ENCODE measurements around the gene SERPINB11.

Gene SERPINB11

DNA sequence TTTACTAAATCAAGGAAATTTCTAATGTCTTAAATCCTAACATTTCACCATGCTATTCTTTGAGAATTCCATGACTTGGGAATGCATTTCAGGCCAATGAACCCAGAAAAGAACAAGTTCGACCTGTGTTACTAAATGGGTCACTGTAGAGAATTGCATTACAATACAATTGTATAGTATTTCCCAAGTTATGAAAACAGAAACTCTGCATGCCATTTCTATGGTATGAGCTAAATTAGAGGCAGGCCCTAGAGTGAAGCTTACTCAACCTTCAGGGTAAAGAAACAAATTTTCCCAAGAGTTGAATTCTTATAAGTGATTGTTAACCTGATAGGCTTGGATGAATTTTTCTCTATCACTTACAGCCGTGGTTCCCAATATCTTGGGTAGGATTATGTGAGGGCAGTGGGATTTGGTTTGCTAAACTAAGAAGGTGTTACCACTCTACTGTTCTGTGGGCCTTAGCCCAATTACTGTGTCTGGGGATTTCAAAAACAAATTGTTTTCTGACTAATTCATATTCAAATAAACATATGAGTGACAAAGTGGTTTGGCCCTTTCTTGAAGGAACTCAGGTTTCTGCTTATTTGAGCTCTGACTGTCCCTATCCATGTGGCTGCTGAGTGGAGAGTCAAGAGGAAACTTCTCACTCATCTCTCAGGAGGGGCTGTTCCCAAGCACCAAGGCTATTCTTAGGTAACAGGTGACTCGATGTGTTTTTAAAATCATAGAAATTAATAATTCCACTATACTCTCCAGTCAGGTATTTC is 61.3 kb downstream of the SERPINB11 start:
- H3K36me3 ChIP-seq (ENCODE audit: control insufficient read depth, insufficient read depth, low read length) = no peaks in the 10 kb centered on the region
- H3K9ac ChIP-seq (ENCODE audit: low read length) = no peak overlapping the region
- H3K27ac ChIP-seq (ENCODE audit: low read depth, low read length) = no peak overlapping the region
- peaks cover 17% of the 10 kb centered on the region for H3K9me3 ChIP-seq (ENCODE audit: control insufficient read depth, insufficient read depth, low read depth, low read length)
- no peaks in the 10 kb centered on the region for H3K27me3 ChIP-seq (ENCODE audit: control insufficient read depth, insufficient read depth, low read length)
- H3K4me3 ChIP-seq (ENCODE audit: low read depth, low read length) = no peak overlapping the region
- no peaks in the 10 kb centered on the region for H3K4me1 ChIP-seq (ENCODE audit: control insufficient read depth, insufficient read depth, low read length)

DNA sequence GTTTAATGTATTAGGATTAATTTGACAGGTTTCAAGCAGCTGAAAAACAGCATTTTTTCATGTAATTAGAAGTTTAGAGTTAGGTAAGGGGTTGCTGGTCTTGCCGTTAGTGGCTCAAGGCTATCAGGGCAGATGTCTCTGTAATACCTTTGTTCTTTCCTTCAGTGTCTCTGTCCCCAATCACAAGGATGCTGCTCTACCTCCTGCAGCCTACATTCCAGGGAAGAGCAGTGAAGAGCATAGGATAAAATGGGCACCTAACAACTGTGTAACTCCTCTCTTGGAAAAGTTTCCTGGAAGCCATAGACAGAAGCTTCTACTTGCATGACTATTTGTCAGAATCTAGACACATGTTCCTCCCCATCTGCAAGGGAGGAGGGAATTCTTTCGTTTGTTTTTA is 63.1 kb downstream of the SERPINB11 start:
- Histone ChIP-seq H3K9ac (ENCODE audit: low read length) (no peak overlapping the region), H3K27ac (ENCODE audit: low read depth, low read length) (no peak overlapping the region), H3K36me3 (ENCODE audit: control insufficient read depth, insufficient read depth, low read length) (no peaks in the 10 kb centered on the region), H3K4me3 (ENCODE audit: low read depth, low read length) (no peak overlapping the region), H3K27me3 (ENCODE audit: control insufficient read depth, insufficient read depth, low read length) (no peaks in the 10 kb centered on the region), H3K4me1 (ENCODE audit: control insufficient read depth, insufficient read depth, low read length) (no peaks in the 10 kb centered on the region), H3K9me3 (ENCODE audit: control insufficient read depth, insufficient read depth, low read depth, low read length) (peaks cover 5% of the 10 kb centered on the region)

All from HUES6 (cell line).